UCSD-AML1 (cell line): ENCODE data around the gene CDH8.
"Not testable (repeated sequence)": the region's sequence is repeated elsewhere in the genome, so short reads cannot be mapped to it uniquely, and the experiment has no call there.

Experiments
- DNase-seq: peaks from one replicate; lab custom pipeline; 2025; ENCODE audit not compliant: unreplicated experiment; lab: John Stamatoyannopoulos, UW

CDH8 gene

GRCh38 chr16:61797296-61797795 lies 238.9 kb downstream of the CDH8 start:
- DNase-seq: no peak

- DNase-seq: no peak
Observed at GRCh38 chr16:61792194-61792909, 243.9 kb downstream of the CDH8 start.

- no peak for DNase-seq
Observed at GRCh38 chr16:61791464-61791863, 244.8 kb downstream of the CDH8 start.

GRCh38 chr16:61781855-61782254 lies 254.4 kb downstream of the CDH8 start:
- DNase-seq: not testable (repeated sequence)

- DNase-seq: no peak
Observed at GRCh38 chr16:61780161-61780560, 256.1 kb downstream of the CDH8 start.

- no peak for DNase-seq
Observed at GRCh38 chr16:61770301-61770700, 265.9 kb downstream of the CDH8 start.

GRCh38 chr16:61763991-61764390 lies 272.2 kb downstream of the CDH8 start:
- no peak for DNase-seq

- DNase-seq: no peak
Observed at GRCh38 chr16:61763013-61763412, 273.2 kb downstream of the CDH8 start.

- DNase-seq: no peak
Observed at GRCh38 chr16:61730997-61731396, 305.2 kb downstream of the CDH8 start.

GRCh38 chr16:61726701-61727100 lies 309.5 kb downstream of the CDH8 start:
- no peak for DNase-seq

GRCh38 chr16:61726125-61726524 lies 310.1 kb downstream of the CDH8 start:
- DNase-seq: no peak

- DNase-seq: no peak
Observed at GRCh38 chr16:61721544-61721943, 314.7 kb downstream of the CDH8 start.

GRCh38 chr16:61715393-61715792 lies 320.8 kb downstream of the CDH8 start:
- no peak for DNase-seq

- no peak for DNase-seq
Observed at GRCh38 chr16:61713787-61714186, 322.5 kb downstream of the CDH8 start.

GRCh38 chr16:61699640-61700039 lies 336.6 kb downstream of the CDH8 start:
- DNase-seq: not testable (repeated sequence)

GRCh38 chr16:61684541-61684940 lies 351.7 kb downstream of the CDH8 start:
- no peak for DNase-seq

- DNase-seq: no peak
Observed at GRCh38 chr16:61681673-61682072, 354.6 kb downstream of the CDH8 start.

GRCh38 chr16:61681124-61681523 lies 355.1 kb downstream of the CDH8 start:
- no peak for DNase-seq

GRCh38 chr16:61678182-61678581 lies 358.1 kb downstream of the CDH8 start:
- no peak for DNase-seq

- DNase-seq: no peak
Observed at GRCh38 chr16:61677776-61678175, 358.5 kb downstream of the CDH8 start.

- DNase-seq: no peak
Observed at GRCh38 chr16:61676740-61677139, 359.5 kb downstream of the CDH8 start.

- DNase-seq: no peak
Observed at GRCh38 chr16:61671161-61671560, 365.1 kb downstream of the CDH8 start.

- no peak for DNase-seq
Observed at GRCh38 chr16:61665512-61665911, 370.7 kb downstream of the CDH8 start.
